ENCODE data around the gene BIRC3. TPM values are rescaled to one million over a fixed set of nuclear protein-coding genes. Genes with fewer than 3 reads are reported as not detected.
A peak's percentile ranks its signal among the peaks of the same experiment; 100 is the strongest.
"Not testable (repeated sequence)": the region's sequence is repeated elsewhere in the genome, so short reads cannot be mapped to it uniquely, and the experiment has no call there.

Gene BIRC3
- total RNA-seq, 1 experiment from 2014 or later = 1.4 TPM

GRCh38 chr11:102323542-102324251, 6.4 kb downstream of the BIRC3 start:
- DNase-seq (ENCODE audit: low spot score) = no peak

- DNase-seq (ENCODE audit: low spot score) = no peak
Observed at GRCh38 chr11:102325088-102325487, 7.8 kb downstream of the BIRC3 start.

- DNase-seq (ENCODE audit: low spot score) = no peak
Observed at GRCh38 chr11:102328748-102329147, 11.5 kb downstream of the BIRC3 start.

GRCh38 chr11:102330231-102330630, 12.9 kb downstream of the BIRC3 start:
- DNase-seq (ENCODE audit: low spot score) = no peak

GRCh38 chr11:102331341-102331740, 14.1 kb downstream of the BIRC3 start:
- DNase-seq (ENCODE audit: low spot score) = no peak

- DNase-seq (ENCODE audit: low spot score) = no peak
Observed at GRCh38 chr11:102332611-102332994, 15.3 kb downstream of the BIRC3 start.

- DNase-seq (ENCODE audit: low spot score) = no peak
Observed at GRCh38 chr11:102338479-102339010, 21.3 kb downstream of the BIRC3 start.

- not testable (repeated sequence) for DNase-seq (ENCODE audit: low spot score)
Observed at GRCh38 chr11:102341311-102341710, 24.0 kb downstream of the BIRC3 start.

GRCh38 chr11:102341844-102342318, 24.6 kb downstream of the BIRC3 start:
- peak; percentile 95 for DNase-seq (ENCODE audit: low spot score)

- no peak for DNase-seq (ENCODE audit: low spot score)
Observed at GRCh38 chr11:102343809-102344208, 26.5 kb downstream of the BIRC3 start.

- DNase-seq (ENCODE audit: low spot score) = peak; percentile 16
Observed at GRCh38 chr11:102345904-102346303, 28.6 kb downstream of the BIRC3 start.

GRCh38 chr11:102346456-102346747, 29.1 kb downstream of the BIRC3 start:
- no peak for DNase-seq (ENCODE audit: low spot score)

- peak; percentile 97 for DNase-seq (ENCODE audit: low spot score)
Observed at GRCh38 chr11:102346748-102347461, 29.6 kb downstream of the BIRC3 start, which contains the start of gene BIRC2. BIRC2 (plus strand) TSS chr11:102347214; CDS start chr11:102349855, 2,641 bp downstream.

- peak; percentile 72 for DNase-seq (ENCODE audit: low spot score)
Observed at GRCh38 chr11:102347462-102348370, 30.4 kb downstream of the BIRC3 start.

GRCh38 chr11:102357116-102357515, 39.8 kb downstream of the BIRC3 start:
- DNase-seq (ENCODE audit: low spot score) = no peak

GRCh38 chr11:102359372-102359771, 42.1 kb downstream of the BIRC3 start:
- DNase-seq (ENCODE audit: low spot score) = no peak

- DNase-seq (ENCODE audit: low spot score) = no peak
Observed at GRCh38 chr11:102360681-102361080, 43.4 kb downstream of the BIRC3 start.

GRCh38 chr11:102361086-102362031, 44.1 kb downstream of the BIRC3 start:
- DNase-seq (ENCODE audit: low spot score) = no peak

- no peak for DNase-seq (ENCODE audit: low spot score)
Observed at GRCh38 chr11:102364991-102365390, 47.7 kb downstream of the BIRC3 start.

- peak; percentile 64 for DNase-seq (ENCODE audit: low spot score)
Observed at GRCh38 chr11:102367364-102367763, 50.1 kb downstream of the BIRC3 start.

GRCh38 chr11:102368472-102368871, 51.2 kb downstream of the BIRC3 start:
- DNase-seq (ENCODE audit: low spot score) = no peak
